GM10266 (cell line): Measurements from ENCODE around the gene RBM47.

Experiments used
- DNase-seq: peaks from one replicate; pipeline ENCODE4 v3.0.0; 2012; ENCODE audit errors: extremely low spot score
- CTCF ChIP-seq: IDR thresholded peaks from 2 replicates; pipeline ENCODE4 v1.5.1; 2012; ENCODE audit warnings: mild to moderate bottlenecking, low read depth; ENCODE audit not compliant: control insufficient read depth, insufficient read depth; ENCODE audit errors: missing control alignments

Gene RBM47

GRCh38 chr4:40600850-40601249 is 28.8 kb downstream of the RBM47 start:
- TF ChIP-seq CTCF, result no peak
- DNase-seq, result no peak

- DNase-seq, result no peak
- TF ChIP-seq CTCF, result no peak
These were observed 30.2 kb downstream of the RBM47 start for GRCh38 chr4:40599431-40599830.

GRCh38 chr4:40596522-40596921 is 33.1 kb downstream of the RBM47 start:
- no peak for TF ChIP-seq CTCF
- no peak for DNase-seq

GRCh38 chr4:40595981-40596380 is 33.7 kb downstream of the RBM47 start:
- TF ChIP-seq CTCF, result no peak
- no peak for DNase-seq

GRCh38 chr4:40594261-40595178 is 35.1 kb downstream of the RBM47 start:
- TF ChIP-seq CTCF, result no peak
- DNase-seq, result no peak

- TF ChIP-seq CTCF, result no peak
- no peak for DNase-seq
These were observed 37.6 kb downstream of the RBM47 start for GRCh38 chr4:40592034-40592433.

- no peak for DNase-seq
These were observed 41.8 kb downstream of the RBM47 start for GRCh38 chr4:40587826-40588225.

More at GRCh38 chr4:40587826-40588225, 41.8 kb downstream of the RBM47 start:
- no peak for TF ChIP-seq CTCF
